ES-I3 (cell line): ENCODE measurements around the gene BMPR2.
"Not testable (repeated sequence)": the region's sequence is repeated elsewhere in the genome, so short reads cannot be mapped to it uniquely, and the experiment has no call there.

Experiments used
- H3K36me3 ChIP-seq: 2 replicates; pipeline ENCODE4 v1.6.1; 2013; ENCODE audit warnings: mild to moderate bottlenecking, low read length, control low read depth, moderate library complexity; ENCODE audit not compliant: insufficient read depth
- H3K4me1 ChIP-seq: 2 replicates; pipeline ENCODE4 v1.6.1; 2013; ENCODE audit warnings: mild to moderate bottlenecking, control low read depth, low read length; ENCODE audit not compliant: insufficient read depth
- H3K9ac ChIP-seq: 2 replicates; pipeline ENCODE4 v1.6.1; 2013; ENCODE audit warnings: low read depth, mild to moderate bottlenecking, low read length, moderate library complexity
- H3K9me3 ChIP-seq: 2 replicates; pipeline ENCODE4 v1.6.1; 2013; ENCODE audit warnings: mild to moderate bottlenecking, low read length, moderate library complexity; ENCODE audit not compliant: control insufficient read depth, insufficient read depth

Gene BMPR2

GRCh38 chr2:202499841-202500240 lies 123.7 kb downstream of the BMPR2 start:
- H3K9ac ChIP-seq, H3K9me3 ChIP-seq, H3K36me3 ChIP-seq, H3K4me1 ChIP-seq: not testable (repeated sequence)

GRCh38 chr2:202503276-202503675 lies 127.1 kb downstream of the BMPR2 start:
- H3K36me3 ChIP-seq, H3K9me3 ChIP-seq, H3K4me1 ChIP-seq, H3K9ac ChIP-seq: not testable (repeated sequence)

DNA sequence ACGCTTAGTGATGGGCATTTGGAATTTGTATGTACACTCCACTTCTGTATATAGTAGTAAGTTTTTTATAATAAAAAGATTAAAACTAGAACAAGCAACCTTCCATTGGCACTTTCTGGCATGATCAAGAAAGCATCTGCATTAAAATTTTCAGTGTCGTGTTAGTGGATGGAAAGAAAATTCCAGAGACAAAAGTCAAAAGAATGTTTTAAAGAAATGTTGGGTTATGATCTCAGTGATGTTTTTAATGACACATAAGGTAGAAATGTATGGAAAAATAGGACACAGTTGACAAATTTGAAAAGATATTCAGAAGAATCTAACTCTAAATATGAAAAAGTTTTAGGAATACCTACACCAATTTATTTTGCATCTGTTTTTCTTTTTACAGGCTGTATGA lies 132.6 kb downstream of the BMPR2 start:
- Histone ChIP-seq H3K4me1 (no peaks in the 10 kb centered on the region), H3K9ac (no peak overlapping the region), H3K9me3 (no peaks in the 10 kb centered on the region), H3K36me3 (no peaks in the 10 kb centered on the region)

GRCh38 chr2:202510911-202511310 lies 134.8 kb downstream of the BMPR2 start:
- Histone ChIP-seq H3K36me3 (no peaks in the 10 kb centered on the region), H3K4me1 (no peaks in the 10 kb centered on the region), H3K9me3 (no peaks in the 10 kb centered on the region), H3K9ac (no peak overlapping the region)

GRCh38 chr2:202512176-202512575 lies 136.0 kb downstream of the BMPR2 start:
- Histone ChIP-seq H3K4me1 (no peaks in the 10 kb centered on the region), H3K36me3 (no peaks in the 10 kb centered on the region; the same call in 1 of the 2 replicates), H3K9me3 (no peaks in the 10 kb centered on the region), H3K9ac (no peak overlapping the region)

- Histone ChIP-seq H3K36me3 (peaks cover 7% of the 10 kb centered on the region), H3K9me3 (no peaks in the 10 kb centered on the region), H3K4me1 (no peaks in the 10 kb centered on the region), H3K9ac (no peak overlapping the region)
Observed at GRCh38 chr2:202514732-202515131, 138.6 kb downstream of the BMPR2 start.

DNA sequence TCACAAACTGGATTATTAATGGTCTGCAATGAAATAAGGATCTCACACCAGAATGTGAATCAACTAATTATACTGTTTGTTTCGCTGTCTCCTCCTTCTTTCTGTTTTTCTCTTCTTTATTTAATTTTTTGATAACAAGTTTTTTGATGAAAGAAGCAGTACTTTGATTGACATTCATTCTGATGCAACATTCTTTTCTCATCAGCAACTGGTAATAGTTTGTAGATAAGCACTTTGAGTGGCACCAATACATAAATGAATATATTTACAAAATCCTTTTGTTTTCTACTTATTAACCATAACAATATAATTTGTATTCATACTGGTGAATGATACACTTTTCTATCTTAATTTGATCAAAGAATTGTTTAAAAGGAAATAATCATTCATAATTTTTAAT lies 143.3 kb downstream of the BMPR2 start:
- Histone ChIP-seq H3K36me3 (peaks cover 7% of the 10 kb centered on the region), H3K4me1 (no peaks in the 10 kb centered on the region), H3K9me3 (no peaks in the 10 kb centered on the region), H3K9ac (no peak overlapping the region)

GRCh38 chr2:202521470-202521869 lies 145.3 kb downstream of the BMPR2 start:
- no peak overlapping the region for H3K9ac ChIP-seq
- peaks cover 7% of the 10 kb centered on the region for H3K36me3 ChIP-seq
- no peaks in the 10 kb centered on the region for H3K4me1 ChIP-seq
- no peaks in the 10 kb centered on the region for H3K9me3 ChIP-seq

DNA sequence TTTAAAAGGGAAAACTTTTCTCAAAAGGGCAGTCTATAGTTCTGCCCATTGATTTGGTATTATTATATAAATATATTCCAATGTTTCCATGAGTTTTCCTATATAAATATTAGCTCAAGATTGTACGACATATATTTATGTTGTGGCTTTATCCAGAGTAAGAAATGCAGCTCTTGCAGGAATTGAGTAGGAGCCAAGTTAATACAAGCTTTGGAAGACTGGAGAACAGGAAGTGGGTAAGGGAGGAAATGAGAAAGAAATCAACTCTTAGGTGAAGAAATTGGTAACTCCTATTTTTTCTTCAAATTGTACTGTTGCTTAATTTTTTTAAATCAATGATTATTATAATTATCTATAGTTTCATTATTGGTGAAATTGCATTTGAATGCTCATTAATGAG lies 153.3 kb downstream of the BMPR2 start:
- 0 out of 2 replicates have a peak, but pooled peaks cover 3% of the 10 kb centered on the region for H3K36me3 ChIP-seq

DNA sequence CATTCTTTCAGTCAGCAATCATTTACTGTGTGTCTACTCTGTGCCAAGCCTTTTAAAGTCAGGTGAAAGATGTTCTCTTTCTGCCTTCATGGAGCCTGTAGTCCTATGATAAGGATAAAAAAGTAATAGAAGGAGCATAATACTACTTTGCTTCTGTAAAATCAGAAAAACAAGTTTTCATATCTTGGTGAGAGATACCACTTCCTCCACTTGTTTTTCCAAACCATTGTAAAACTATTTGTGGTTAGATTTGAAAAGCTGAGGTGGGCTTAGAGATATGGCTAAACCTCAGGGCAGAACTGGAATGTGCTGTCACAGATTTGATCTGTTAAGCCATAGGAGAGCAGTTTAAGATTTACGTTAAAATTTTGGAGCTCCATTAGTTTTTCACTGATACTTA lies 153.9 kb downstream of the BMPR2 start:
- Histone ChIP-seq H3K4me1 (no peaks in the 10 kb centered on the region), H3K9ac (no peak overlapping the region), H3K36me3 (0 out of 2 replicates have a peak, but pooled peaks cover 3% of the 10 kb centered on the region), H3K9me3 (no peaks in the 10 kb centered on the region)

More for the DNA sequence above, 153.3 kb downstream of the BMPR2 start:
- no peak overlapping the region for H3K9ac ChIP-seq
- no peaks in the 10 kb centered on the region for H3K9me3 ChIP-seq
- no peaks in the 10 kb centered on the region for H3K4me1 ChIP-seq

DNA sequence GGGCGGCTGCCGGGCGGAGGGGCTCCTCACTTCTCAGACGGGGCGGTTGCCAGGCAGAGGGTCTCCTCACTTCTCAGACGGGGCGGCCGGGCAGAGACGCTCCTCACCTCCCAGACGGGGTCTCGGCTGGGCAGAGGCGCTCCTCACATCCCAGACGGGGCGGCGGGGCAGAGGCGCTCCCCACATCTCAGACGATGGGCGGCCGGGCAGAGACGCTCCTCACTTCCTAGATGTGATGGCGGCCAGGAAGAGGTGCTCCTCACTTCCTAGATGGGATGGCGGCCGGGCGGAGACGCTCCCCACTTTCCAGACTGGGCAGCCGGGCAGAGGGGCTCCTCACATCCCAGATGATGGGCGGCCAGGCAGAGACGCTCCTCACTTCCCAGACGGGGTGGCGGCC lies 159.2 kb downstream of the BMPR2 start:
- H3K36me3 ChIP-seq, H3K9me3 ChIP-seq, H3K9ac ChIP-seq, H3K4me1 ChIP-seq: not testable (repeated sequence)

DNA sequence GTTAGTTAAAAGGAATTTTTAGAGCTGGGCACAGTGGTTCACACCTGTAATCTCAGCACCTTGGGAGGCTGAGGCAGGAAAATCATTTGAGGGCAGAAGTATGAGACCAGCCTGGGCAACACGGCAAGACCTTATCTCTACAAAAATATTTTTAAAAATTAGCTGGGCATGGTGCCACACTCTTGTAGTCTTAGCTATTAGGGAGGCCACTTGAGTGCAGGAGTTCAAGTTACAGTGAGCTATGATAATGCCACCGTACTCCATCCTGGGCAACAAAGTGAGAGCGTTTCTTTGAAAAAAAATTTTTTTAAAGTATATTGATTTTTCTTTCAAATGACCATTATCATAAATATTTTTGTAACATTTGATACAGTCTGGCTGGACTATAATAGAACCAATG lies 165.0 kb downstream of the BMPR2 start:
- no peaks in the 10 kb centered on the region for H3K36me3 ChIP-seq
- H3K9me3 ChIP-seq, result no peaks in the 10 kb centered on the region
- no peak overlapping the region for H3K9ac ChIP-seq
- H3K4me1 ChIP-seq, result peaks cover 9% of the 10 kb centered on the region; the same call in 1 of the 2 replicates

DNA sequence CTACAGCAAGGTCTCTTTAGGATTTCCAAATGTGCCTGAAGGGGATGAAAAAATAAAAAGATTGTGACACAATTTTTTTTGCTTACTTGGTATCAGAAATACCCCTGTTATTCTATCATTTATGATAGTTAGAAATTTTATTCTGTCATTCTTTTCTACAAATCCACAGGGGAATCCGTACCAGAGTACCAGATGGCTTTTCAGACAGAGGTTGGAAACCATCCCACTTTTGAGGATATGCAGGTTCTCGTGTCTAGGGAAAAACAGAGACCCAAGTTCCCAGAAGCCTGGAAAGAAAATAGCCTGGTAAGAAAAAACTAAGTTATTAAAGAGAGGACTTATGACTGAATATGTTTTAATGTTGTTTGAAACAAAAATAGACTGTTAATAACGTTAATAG lies 166.0 kb downstream of the BMPR2 start:
- Histone ChIP-seq H3K36me3 (no peaks in the 10 kb centered on the region), H3K9me3 (no peaks in the 10 kb centered on the region), H3K4me1 (peaks cover 9% of the 10 kb centered on the region; the same call in 1 of the 2 replicates), H3K9ac (no peak overlapping the region)

DNA sequence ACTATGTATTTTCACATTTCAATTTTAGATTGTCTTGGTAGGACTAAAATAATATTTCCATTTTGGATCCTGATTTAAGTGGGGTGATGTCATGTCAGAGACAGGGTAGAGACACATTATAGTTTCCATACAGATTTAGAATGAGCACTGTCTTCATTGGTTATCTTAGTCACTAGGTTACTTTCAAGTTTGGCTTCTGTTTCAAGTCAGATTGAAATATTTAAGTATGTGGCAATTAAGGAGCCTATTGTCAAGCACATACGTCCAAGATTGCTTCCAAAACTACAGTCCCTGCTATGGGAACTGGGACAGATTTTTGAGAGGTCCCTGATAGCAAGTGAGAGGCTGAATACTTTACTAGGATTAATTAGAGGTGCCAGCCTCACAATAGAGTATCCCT lies 169.4 kb downstream of the BMPR2 start:
- H3K36me3 ChIP-seq, result no peaks in the 10 kb centered on the region

GRCh38 chr2:202545931-202546330 lies 169.8 kb downstream of the BMPR2 start:
- Histone ChIP-seq H3K9me3 (no peaks in the 10 kb centered on the region), H3K4me1 (peaks cover 9% of the 10 kb centered on the region; the same call in 1 of the 2 replicates), H3K36me3 (no peaks in the 10 kb centered on the region), H3K9ac (no peak overlapping the region)

More for the DNA sequence above, 169.4 kb downstream of the BMPR2 start:
- H3K9ac ChIP-seq, result no peak overlapping the region
- peaks cover 9% of the 10 kb centered on the region; the same call in 1 of the 2 replicates for H3K4me1 ChIP-seq
- no peaks in the 10 kb centered on the region for H3K9me3 ChIP-seq
